HG03066 (cell line): ENCODE data around the gene PA2G4.
A peak's percentile ranks its signal among the peaks of the same experiment; 100 is the strongest.
"Not testable (repeated sequence)": the region's sequence is repeated elsewhere in the genome, so short reads cannot be mapped to it uniquely, and the experiment has no call there.

Experiments
- ATAC-seq: cut with Tn5 transposase; IDR thresholded peaks from one replicate; pipeline ENCODE4 v1.9.1; 2021; ENCODE audit warnings: low read depth; ENCODE audit not compliant: unreplicated experiment

Gene PA2G4

GRCh38 chr12:56151672-56152131, 47.3 kb downstream of the PA2G4 start:
- ATAC-seq, result peak; percentile 46

DNA sequence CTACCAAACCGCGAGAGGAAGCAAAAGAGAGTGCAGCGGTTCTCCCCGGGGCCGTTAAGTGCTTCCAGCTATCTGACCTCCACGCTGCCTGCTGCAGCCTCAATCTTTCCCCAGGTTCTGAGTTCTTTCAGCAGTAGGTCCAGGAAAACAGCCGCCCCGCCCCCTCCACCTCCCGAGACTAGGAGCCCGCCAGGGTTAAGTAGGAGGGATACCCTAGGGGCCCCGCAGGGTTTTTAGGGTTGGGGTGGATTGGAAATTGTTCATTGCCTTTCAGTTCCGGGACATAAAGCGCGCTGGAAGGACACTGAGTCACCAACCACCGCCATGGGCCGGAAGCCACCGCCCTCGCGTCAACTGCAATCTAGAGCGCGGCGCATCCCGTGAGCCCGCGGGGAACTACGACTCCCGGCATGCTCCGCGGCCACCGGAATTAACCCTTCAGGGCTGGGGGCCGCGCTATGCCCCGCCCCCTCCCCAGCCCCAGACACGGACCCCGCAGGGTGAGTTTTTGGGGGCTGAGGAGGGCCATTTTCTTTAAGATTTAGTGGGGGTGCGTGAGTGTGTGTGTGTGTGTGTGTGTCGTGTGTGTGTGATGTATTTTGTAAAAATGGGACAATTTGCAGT, 47.9 kb downstream of the PA2G4 start, which contains the start of gene MYL6B:
MYL6B (plus strand) TSS at position 456 of the 624 bp plus-strand sequence. CDS start 1,332 bp downstream, outside the sequence.
- ATAC-seq, result peak; percentile 80

DNA sequence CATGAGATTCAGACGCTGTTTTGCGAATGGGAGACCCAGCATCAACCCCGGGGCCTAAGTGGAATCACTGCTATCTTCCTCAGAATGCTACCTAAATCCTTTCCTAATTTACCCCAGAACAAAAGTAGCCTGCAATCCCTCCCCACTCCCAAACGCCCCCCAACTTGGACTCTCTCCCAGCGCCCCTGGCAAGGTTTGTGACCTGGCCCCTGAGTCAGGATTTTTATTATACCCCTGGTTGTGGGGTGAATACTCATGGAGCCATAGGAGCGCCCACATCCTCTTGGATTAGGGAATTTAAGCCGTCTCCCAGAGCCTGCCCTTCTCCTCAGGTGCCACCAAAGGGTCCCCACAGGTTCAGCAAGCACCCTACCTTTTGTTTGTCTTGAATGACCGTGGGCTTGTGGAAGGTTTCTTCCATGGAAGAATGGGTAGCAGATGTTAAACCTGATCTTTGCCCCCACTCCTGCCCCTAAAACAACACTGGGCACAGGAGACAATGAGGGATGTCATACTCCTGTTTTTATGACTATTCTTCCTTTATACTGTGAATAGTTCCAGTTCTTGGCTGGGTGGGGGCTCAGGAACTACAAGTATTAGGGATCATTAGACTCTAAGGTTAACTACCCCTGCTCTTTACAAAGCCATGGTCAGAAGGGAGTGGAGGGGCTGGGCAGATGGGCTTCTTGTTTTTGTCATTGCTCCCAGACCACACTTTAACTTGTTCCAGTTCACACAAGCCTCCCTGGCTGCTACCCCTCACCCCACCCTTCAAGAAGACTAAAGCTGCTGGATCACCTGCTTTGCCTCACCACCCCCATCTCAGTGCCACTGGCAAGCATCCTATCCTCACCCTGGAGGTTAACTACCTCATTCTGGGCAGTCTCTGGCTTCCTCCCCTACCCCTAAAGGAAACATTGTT, 48.7 kb downstream of the PA2G4 start:
- ATAC-seq, result no peak

DNA sequence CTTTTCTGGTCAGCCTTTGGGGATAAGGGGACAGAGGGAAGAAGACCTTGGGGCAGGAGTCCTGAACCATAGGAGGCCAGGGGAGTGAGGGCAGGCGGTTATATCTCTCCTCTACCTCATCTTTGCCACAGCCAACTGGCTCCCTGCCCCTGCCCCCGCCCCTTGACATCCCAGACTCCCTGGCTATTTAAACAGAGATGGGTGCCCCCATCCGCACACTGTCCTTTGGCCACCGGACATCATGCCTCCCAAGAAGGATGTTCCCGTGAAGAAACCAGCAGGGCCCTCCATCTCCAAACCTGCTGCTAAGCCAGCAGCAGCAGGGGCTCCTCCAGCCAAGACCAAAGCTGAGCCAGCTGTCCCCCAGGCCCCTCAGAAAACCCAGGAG, 49.3 kb downstream of the PA2G4 start:
- ATAC-seq, result no peak

DNA sequence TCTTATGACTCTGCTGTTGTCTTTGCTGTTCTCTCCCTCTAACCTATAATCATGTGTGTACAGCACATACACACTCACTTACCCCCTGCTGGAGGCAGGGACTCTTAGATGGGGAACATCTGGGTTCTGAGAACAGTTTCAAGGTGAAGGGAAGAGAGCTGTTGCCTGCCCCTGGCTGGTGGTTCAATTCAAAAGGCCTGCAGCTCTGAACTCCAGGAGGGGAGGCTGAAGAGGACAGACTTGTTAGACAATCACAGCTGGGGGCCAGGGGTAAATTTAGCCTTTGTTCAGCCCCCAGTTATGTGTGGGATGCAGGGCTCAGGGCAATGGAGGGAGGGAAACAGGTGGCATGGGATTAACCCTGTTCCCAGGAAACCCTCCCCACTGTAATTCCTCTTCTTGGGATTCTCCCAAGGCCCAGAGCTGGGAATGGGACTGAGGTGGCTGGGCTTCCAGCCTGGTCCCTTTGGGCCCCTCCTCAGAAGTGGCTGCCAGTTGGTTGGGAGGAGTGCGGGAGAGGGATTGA, 50.0 kb downstream of the PA2G4 start:
- ATAC-seq, result no peak

DNA sequence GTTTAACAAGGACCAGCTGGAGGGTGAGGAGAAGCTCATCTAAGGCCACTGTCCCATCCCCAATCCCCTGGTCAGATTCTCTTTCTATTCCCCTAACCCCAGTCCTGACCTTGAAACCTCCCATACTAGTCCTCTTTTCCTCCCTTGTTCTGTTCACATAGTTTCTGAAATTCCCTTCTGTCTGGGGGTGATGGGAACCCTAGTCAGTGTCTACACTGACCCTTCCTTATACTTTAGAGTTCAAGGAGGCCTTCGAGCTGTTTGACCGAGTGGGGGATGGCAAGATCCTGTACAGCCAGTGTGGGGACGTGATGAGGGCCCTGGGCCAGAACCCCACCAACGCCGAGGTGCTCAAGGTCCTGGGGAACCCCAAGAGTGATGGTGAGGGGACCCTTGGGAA, 50.5 kb downstream of the PA2G4 start:
- no peak for ATAC-seq

GRCh38 chr12:56155256-56155845, 51.0 kb downstream of the PA2G4 start:
- ATAC-seq, result no peak

GRCh38 chr12:56156464-56157200, 52.3 kb downstream of the PA2G4 start:
- ATAC-seq, result not testable (repeated sequence)

DNA sequence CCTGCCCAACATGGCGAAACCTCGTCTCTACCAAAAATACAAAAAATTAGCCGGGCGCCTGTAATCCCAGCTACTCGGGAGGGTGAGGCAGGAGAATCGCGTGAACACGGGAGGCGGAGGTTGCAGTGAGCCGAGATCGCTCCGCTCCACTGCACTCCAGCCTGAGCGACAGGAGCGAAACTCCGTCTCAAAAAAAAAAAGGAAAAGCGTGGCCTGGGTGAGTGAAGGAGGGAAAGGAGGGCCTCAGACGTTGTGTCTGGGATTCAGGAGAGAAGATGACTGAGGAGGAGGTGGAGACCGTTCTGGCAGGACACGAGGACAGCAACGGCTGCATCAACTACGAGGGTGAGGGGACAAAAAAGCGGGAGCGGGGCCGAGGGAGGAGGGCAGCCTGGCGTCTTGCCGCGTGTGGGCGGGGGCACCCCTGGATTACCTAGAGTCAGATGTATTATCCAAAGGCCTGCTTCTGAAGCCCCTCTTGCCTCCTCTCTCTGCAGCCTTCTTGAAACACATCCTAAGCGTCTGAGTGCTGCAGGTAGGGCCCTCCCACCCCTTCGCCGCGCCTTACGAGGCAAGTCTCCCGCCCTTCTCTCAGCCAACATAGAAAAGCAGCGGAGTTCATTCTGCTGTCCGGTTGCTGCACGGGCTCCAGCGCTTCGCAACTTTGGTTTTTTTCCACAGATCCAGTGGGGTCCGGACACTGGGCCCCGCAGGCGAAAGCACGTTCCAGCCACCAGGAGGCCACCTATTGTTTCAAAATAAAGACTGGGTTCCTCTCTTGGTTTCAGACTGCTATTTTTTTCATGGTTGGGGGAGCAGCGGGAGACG, 53.1 kb downstream of the PA2G4 start:
- ATAC-seq, result peak; percentile 46

DNA sequence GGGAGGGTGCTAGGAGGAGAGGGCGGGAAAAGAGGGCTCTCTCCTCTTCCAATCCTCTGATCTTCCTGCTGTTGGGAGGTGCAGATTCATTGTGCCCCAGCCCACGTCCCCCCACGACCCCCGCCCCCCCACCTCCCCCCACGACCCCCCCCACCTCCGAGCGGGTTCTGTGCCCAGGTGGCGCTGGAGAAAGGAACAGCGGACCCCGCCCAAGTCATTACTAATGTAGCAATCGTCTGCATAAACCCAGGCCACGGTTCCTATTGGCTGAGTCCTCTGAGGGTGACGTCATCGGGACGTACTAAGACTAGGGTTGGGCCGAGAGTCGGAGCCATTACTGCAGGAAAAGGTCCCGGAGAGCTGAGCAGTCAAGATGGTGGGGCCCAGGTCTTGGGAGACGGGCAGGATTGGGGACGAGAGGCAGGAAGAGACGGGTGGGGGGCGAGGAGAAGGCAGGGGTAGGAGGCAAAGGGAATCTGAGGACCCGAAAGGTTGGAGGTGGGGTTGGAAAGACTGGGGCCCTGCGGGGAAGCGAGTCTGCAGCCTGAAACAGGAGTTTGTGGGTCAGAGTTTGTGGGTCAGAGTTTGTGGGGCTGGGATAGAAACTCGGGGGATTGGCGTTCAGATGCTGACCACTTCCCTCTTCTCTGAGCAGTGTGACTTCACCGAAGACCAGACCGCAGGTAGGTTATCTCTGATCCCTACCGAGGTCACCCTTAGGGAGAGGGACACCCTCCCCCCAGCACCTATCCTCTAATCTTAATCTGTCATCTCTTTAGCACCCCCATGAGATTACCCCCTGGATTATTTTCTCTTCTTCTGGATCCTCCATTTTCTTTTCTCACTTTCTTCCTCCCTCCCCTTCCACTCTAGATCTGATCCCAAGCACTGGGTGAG, 53.9 kb downstream of the PA2G4 start, which contains the start of gene MYL6:
MYL6 (plus strand) TSS at position 331 of the 897 bp plus-strand sequence; CDS start at position 374, 43 bp downstream.
- peak; percentile 84 for ATAC-seq

DNA sequence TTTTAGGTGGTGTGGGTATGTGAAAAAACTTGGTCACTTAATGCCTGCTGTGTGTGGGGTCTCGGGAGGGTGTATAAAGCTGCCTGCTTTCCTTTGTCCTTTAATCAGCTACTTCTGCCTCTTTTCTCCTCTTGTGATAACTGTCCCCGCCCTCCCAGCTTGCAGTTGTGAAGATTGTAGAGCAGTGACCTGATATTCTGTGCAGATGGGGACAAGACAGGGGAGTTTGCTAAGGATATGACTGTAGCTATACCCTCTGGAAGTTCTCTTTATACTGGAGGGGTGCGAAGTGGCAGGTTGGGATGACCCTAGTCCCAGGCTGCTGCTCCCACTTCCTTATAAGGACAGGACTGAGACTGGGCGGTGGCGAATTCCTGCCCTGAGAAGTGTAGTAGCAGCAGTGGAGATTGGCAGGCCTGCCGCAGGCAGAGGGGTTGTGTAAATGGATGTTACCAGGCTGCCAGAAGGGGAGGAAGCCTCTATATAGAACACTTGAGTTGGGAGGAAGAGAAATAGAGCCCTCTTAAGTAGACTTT, 54.6 kb downstream of the PA2G4 start:
- ATAC-seq, result no peak

DNA sequence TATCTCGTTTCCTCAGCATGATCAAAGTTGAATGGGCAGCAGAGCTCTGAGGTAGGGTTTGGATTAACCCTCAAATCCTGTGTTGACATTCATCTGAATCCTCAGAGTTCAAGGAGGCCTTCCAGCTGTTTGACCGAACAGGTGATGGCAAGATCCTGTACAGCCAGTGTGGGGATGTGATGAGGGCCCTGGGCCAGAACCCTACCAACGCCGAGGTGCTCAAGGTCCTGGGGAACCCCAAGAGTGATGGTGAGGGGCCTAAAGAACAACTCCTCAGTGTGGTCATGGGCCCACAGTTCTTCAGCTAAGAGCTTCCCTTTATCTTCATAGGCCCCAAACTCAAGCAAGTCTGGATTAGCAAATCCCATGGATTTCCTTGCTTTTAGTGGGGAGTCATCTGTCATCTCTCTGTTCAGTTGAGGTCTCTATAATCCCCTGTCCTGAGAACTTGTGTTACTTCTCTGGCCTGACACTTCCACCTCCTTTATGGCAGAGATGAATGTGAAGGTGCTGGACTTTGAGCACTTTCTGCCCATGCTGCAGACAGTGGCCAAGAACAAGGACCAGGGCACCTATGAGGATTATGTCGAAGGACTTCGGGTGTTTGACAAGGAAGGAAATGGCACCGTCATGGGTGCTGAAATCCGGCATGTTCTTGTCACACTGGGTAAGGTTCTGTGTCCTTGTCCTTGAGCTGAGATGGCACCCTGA, 55.3 kb downstream of the PA2G4 start:
- ATAC-seq, result no peak

DNA sequence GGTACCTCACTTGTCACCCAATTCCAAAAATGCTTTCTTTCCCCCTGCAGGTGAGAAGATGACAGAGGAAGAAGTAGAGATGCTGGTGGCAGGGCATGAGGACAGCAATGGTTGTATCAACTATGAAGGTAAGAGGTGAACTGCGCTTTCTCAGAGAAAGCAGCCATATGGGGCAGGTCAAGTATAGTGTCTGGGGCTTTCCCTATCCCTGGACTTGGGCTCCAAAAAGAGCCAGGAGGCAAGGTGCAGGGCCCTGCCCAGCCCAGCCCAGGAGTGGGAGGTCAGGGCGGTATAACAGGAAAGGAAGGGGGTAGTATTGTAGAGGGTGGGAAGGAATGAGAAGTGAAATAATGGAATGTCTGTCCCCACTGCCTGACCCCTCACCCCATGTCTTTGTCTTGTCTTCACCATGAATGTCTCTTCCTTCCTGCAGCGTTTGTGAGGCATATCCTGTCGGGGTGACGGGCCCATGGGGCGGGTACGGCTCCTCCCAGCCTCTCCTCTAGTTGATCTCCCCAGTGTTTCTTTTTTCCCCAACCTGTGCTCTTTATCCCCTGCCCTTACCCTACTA, 55.9 kb downstream of the PA2G4 start:
- ATAC-seq, result no peak

GRCh38 chr12:56160894-56161689, 56.7 kb downstream of the PA2G4 start:
- no peak for ATAC-seq

GRCh38 chr12:56161690-56162351, 57.5 kb downstream of the PA2G4 start:
- ATAC-seq, result no peak
